ENCODE measurements around the gene SCD5. TPM values are rescaled to one million over a fixed set of nuclear protein-coding genes. Genes with fewer than 3 reads are reported as not detected.

The SCD5 gene
- total and polyA plus RNA-seq, 9 of the 15 experiments (the other 6 are each of a cell fraction or from before 2014, with no cell fraction given): 0.01 to 0.20 (median 0.03) TPM; not detected in 5

- TF ChIP-seq CLOCK (CRISPR knock-in tag; IDR thresholded peaks at IDR 0.05; ENCODE audit: borderline replicate concordance) (no peak), RBM39 (optimal IDR thresholded peaks at IDR 0.05; ENCODE audit: low read depth, low read length) (no peak)
These were observed 89.6 kb downstream of the SCD5 start (continued) for GRCh38 chr4:82708982-82709381.

- Histone ChIP-seq H3K4me1 (replicated peaks in 1 of 2; ENCODE audit: control insufficient read depth in 2 of 2, insufficient read depth in 2 of 2, low read length in 2 of 2) (no peaks in the 10 kb centered on the region), H3K9me1 (ENCODE audit: control insufficient read depth, insufficient read depth, low read length) (no peaks in the 10 kb centered on the region), H3K4me3 (no peak overlapping the region), H2AFZ (ENCODE audit: low read depth, low read length) (no peak overlapping the region), H3K27me3 (ENCODE audit: control insufficient read depth in 2 of 2, insufficient read depth in 2 of 2, low read length in 2 of 2) (peaks cover 0 to 4% of the 10 kb centered on the region in 2 experiments; a peak in 3 of 5 replicates), H4K20me1 (replicated peaks; ENCODE audit: control insufficient read depth, insufficient read depth, low read length) (no peaks in the 10 kb centered on the region), H3K9me3 (replicated peaks; ENCODE audit: control insufficient read depth, insufficient read depth, low read depth, low read length) (no peaks in the 10 kb centered on the region), H3K79me2 (ENCODE audit: control insufficient read depth, insufficient read depth, low read length) (no peaks in the 10 kb centered on the region), H3K27ac (ENCODE audit: extremely low read depth, low read depth, low read length) (no peak overlapping the region), H3K36me3 (ENCODE audit: control insufficient read depth, insufficient read depth, low read length) (no peaks in the 10 kb centered on the region), H3K4me2 (ENCODE audit: insufficient read depth, low read length) (no peak overlapping the region), H3K9ac (ENCODE audit: insufficient read depth in 1 of 2, low read depth in 2 of 2, low read length in 2 of 2) (no peak overlapping the region)
- 0% methylated on average over 3 of the region's 3 CpGs for WGBS (ENCODE audit: insufficient coverage, low coverage, missing lambda C conversion rate)
- BruUV-seq (replicated peaks): no TSS peak
- in situ Hi-C loops (cut with MboI) (no loop called here), intact Hi-C loops (cut with micrococcal nuclease) (no loop called here)
- ChIA-PET POLR2A (interaction anchor here (1.3 kb wide), 1 partner anchor 10 kb away, joined by 3 read pairs; no protein-coding TSS in a partner anchor), CTCF (ENCODE audit: low intra/inter-chr PET ratio) (no interaction called here)
- ATAC-seq: no peak
- no peak for DNase-seq (ENCODE audit: extremely low read depth in 1 of 4, low spot score in 3 of 4)
- FAIRE-seq: no peak
- no peak for TF ChIP-seq KAT8 (IDR thresholded peaks at IDR 0.05; ENCODE audit: low read depth)
- no peak for TF ChIP-seq FUS (optimal IDR thresholded peaks at IDR 0.05; ENCODE audit: low read depth, low read length)
- TF ChIP-seq ZKSCAN8 (CRISPR knock-in tag; IDR thresholded peaks at IDR 0.05): no peak
- TF ChIP-seq GABPB2 (CRISPR knock-in tag; conservative IDR thresholded peaks at IDR 0.05): no peak
- TF ChIP-seq TBL1XR1 (IDR thresholded peaks at IDR 0.05; ENCODE audit: low read length in 2 of 2): no peak
- TF ChIP-seq HNRNPUL1 (IDR thresholded peaks at IDR 0.05; ENCODE audit: low read length): no peak
- TF ChIP-seq SMARCA4 (IDR thresholded peaks at IDR 0.05): no peak
- TF ChIP-seq ZNF707 (CRISPR knock-in tag; conservative IDR thresholded peaks at IDR 0.05): no peak
- TF ChIP-seq FOXJ2 (tag; IDR thresholded peaks at IDR 0.05): no peak
- TF ChIP-seq ZNF197 (CRISPR knock-in tag; IDR thresholded peaks at IDR 0.05; ENCODE audit: low read depth): no peak
- TF ChIP-seq ILF3 (IDR thresholded peaks at IDR 0.05; ENCODE audit: borderline replicate concordance): no peak
- TF ChIP-seq TAF7 (tag; IDR thresholded peaks at IDR 0.05): no peak
- TF ChIP-seq SMAD3 (CRISPR knock-in tag; conservative IDR thresholded peaks at IDR 0.05): no peak
- no peak for TF ChIP-seq FOXA3 (CRISPR knock-in tag; conservative IDR thresholded peaks at IDR 0.05 in 1 of 2, IDR thresholded peaks at IDR 0.05 in 1 of 2)
- no peak for TF ChIP-seq NEUROD1 (IDR thresholded peaks at IDR 0.05; ENCODE audit: borderline replicate concordance, low read depth, low read length, partially characterized antibody)
- no peak for TF ChIP-seq SMARCB1 (IDR thresholded peaks at IDR 0.05; ENCODE audit: insufficient read length, low read depth)
- TF ChIP-seq CGGBP1 (CRISPR knock-in tag; IDR thresholded peaks at IDR 0.05): no peak
- TF ChIP-seq CBX5 (IDR thresholded peaks at IDR 0.05; ENCODE audit: borderline replicate concordance, low read depth): no peak
These were observed 92.1 kb downstream of the SCD5 start for GRCh38 chr4:82706349-82707000.
